Femur (tissue), 1 donor: ENCODE measurements around the gene CSTPP1.
"Not testable (repeated sequence)": the region's sequence is repeated elsewhere in the genome, so short reads cannot be mapped to it uniquely, and the experiment has no call there.

ENCODE experiments used
- DNase-seq: peaks from one replicate; pipeline ENCODE4 v3.0.0-alpha.2; 2017

Gene CSTPP1

GRCh38 chr11:47055534-47055933 lies 119.0 kb downstream of the CSTPP1 start:
- no peak for DNase-seq

- no peak for DNase-seq
Measured at GRCh38 chr11:47056261-47056915, 119.8 kb downstream of the CSTPP1 start.

- DNase-seq = no peak
Measured at GRCh38 chr11:47057365-47057764, 120.8 kb downstream of the CSTPP1 start.

- no peak for DNase-seq
Measured at GRCh38 chr11:47060807-47061206, 124.2 kb downstream of the CSTPP1 start.

GRCh38 chr11:47061429-47062178 lies 125.0 kb downstream of the CSTPP1 start:
- no peak for DNase-seq

- peak; percentile 24 for DNase-seq
Measured at GRCh38 chr11:47062736-47063135, 126.2 kb downstream of the CSTPP1 start.

- no peak for DNase-seq
Measured at GRCh38 chr11:47067401-47067800, 130.8 kb downstream of the CSTPP1 start.

- DNase-seq = no peak
Measured at GRCh38 chr11:47070769-47071168, 134.2 kb downstream of the CSTPP1 start.

GRCh38 chr11:47071341-47071740 lies 134.8 kb downstream of the CSTPP1 start:
- no peak for DNase-seq

GRCh38 chr11:47071791-47072261 lies 135.3 kb downstream of the CSTPP1 start:
- peak; percentile 44 for DNase-seq

GRCh38 chr11:47078751-47079521 lies 142.4 kb downstream of the CSTPP1 start:
- no peak for DNase-seq

- not testable (repeated sequence) for DNase-seq
Measured at GRCh38 chr11:47080775-47081174, 144.2 kb downstream of the CSTPP1 start.

GRCh38 chr11:47083913-47084312 lies 147.4 kb downstream of the CSTPP1 start:
- no peak for DNase-seq

- DNase-seq = no peak
Measured at GRCh38 chr11:47087801-47088200, 151.2 kb downstream of the CSTPP1 start.

- no peak for DNase-seq
Measured at GRCh38 chr11:47093541-47093940, 157.0 kb downstream of the CSTPP1 start.

GRCh38 chr11:47096871-47097270 lies 160.3 kb downstream of the CSTPP1 start:
- DNase-seq = not testable (repeated sequence)

GRCh38 chr11:47098223-47098622 lies 161.7 kb downstream of the CSTPP1 start:
- DNase-seq = not testable (repeated sequence)

- no peak for DNase-seq
Measured at GRCh38 chr11:47099214-47099917, 162.8 kb downstream of the CSTPP1 start.

- DNase-seq = no peak
Measured at GRCh38 chr11:47099918-47100315, 163.4 kb downstream of the CSTPP1 start.

- DNase-seq = no peak
Measured at GRCh38 chr11:47101406-47101805, 164.8 kb downstream of the CSTPP1 start.

GRCh38 chr11:47104261-47104950 lies 167.8 kb downstream of the CSTPP1 start:
- peak; percentile 51 for DNase-seq

- DNase-seq = no peak
Measured at GRCh38 chr11:47105541-47105940, 169.0 kb downstream of the CSTPP1 start.
